ENCODE measurements around the gene SDCBP2.

SDCBP2 gene

DNA sequence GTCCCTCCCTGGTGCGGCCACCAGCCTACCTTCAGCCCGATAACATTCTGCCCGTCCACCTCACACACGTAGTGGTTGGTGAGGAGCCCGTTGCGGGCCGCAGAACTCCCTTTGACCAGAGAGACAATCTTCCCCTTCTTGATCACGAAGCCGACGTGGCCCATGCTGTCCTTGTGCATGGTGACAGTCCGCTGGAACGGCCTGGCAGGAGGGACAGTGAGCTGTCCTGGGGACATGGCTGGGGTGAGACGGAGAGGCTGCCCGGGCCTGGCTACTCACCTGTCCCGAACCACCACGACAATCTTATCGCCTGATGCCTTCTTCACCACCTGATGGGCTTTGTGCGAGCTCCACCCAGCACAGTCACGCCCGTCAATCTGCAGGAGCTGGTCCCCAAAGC is 16.6 kb downstream of the SDCBP2 start:
- no peak for DNase-seq (ENCODE audit: low spot score)

DNA sequence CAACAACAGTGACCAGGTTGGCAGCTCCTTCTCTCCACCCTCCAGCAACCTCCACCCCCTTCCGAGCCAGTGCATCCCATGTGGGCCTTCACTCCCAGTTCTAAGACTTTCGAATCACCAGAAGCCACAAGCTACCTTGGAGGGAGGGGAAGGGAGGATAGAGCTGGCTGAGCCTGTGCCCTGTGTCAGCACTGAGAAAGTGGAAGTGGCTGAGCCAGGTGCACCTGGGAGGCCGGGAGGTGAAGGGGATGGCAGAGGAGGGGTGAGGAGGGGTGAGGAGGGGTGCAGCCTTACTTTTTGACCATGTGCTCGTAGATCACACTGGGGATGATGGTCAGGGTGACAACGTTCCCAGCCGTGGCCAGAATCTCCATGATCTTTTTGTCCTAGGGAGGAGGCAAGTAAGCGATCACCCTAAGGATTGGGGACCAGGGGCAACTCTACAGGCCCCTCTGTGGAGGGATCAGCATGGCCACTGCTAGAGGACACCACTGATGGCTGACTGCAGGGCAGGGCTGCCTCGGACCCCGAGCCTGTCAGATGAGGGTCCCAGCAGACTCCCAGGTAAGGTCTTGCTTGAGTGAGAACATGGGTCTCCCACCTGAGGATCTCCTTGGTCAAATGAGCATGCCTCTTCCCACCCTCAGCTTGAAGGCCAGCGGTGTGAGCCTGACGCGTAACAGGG is 18.3 kb downstream of the SDCBP2 start:
- DNase-seq (ENCODE audit: low spot score): no peak

GRCh38 chr20:1310071-1310470 is 18.9 kb downstream of the SDCBP2 start:
- no peak for DNase-seq (ENCODE audit: low spot score)

DNA sequence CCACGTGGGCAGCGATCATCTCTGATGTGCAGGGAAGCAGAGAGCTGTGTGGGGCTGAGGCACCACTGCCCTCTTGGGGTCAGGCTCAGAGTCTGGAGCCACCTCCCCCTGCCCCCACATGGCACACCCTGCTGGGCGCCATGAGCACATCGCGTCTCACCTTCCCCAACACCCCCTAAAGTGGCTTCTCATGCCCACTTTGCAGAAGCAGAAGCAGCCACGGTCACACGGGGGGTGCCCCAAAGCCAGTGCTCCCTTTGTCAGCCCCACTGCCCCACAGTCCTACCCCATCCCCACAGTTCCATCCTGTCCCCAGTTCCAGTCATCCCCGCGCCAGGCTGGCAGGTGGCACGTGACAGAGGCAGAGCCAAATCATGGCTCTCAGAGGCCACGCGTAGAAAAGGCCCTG is 19.5 kb downstream of the SDCBP2 start:
- no peak for DNase-seq (ENCODE audit: low spot score)

- no peak for DNase-seq (ENCODE audit: low spot score)
Observed at GRCh38 chr20:1308702-1309095, 20.2 kb downstream of the SDCBP2 start.

DNA sequence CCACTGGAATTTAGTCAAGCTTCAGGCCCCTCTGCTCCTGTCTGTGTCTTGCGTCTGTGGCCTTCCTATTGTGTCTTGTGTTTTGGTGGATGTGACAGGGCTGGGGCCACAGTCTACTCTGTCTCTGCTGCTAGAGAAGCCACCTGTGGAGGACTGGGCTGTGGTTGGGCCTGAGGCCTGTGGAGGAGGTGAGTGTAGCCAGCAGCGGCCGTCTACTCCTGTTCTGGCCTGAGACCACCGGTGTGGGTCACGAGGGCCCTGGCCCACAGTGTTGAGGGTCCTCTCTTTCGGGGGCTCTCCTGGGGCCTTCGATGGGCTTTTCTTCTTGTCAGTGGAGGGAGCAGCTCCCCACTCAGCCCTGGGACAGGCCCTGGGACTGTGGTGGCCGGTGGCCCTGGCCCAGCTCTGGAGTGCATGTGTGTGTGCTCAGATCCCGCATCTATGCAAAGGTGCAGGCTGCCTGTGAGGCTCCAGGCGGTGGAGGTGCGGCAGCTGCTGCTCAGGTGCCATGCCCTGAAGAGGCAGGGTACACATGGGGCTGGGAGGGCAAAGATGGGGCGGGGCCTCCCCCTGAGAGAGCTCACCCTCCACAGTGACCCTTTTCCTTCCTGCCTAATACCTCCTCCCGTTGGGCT is 20.8 kb downstream of the SDCBP2 start:
- no peak for DNase-seq (ENCODE audit: low spot score)

GRCh38 chr20:1307571-1307971 is 21.4 kb downstream of the SDCBP2 start:
- DNase-seq (ENCODE audit: low spot score): no peak

DNA sequence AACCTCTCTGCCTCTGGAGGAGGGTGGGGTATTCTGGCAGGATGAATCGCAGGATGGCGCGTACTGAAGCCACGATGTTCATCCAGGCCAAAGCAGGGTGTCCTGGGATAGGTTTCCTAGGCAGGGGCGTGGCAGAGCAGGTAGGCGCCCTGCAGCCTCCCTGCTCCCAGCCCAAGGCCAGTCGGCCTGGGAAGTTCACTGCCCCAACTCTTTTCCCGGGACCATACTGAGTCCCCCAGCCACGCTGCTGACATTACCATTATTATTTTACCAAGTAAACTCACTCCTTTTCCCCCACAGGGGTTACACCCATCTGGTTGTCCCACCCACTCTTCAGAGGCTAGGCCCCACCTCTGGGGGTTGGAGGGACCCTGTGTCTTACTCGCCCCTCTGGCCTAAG is 21.8 kb downstream of the SDCBP2 start:
- DNase-seq (ENCODE audit: low spot score): no peak

DNA sequence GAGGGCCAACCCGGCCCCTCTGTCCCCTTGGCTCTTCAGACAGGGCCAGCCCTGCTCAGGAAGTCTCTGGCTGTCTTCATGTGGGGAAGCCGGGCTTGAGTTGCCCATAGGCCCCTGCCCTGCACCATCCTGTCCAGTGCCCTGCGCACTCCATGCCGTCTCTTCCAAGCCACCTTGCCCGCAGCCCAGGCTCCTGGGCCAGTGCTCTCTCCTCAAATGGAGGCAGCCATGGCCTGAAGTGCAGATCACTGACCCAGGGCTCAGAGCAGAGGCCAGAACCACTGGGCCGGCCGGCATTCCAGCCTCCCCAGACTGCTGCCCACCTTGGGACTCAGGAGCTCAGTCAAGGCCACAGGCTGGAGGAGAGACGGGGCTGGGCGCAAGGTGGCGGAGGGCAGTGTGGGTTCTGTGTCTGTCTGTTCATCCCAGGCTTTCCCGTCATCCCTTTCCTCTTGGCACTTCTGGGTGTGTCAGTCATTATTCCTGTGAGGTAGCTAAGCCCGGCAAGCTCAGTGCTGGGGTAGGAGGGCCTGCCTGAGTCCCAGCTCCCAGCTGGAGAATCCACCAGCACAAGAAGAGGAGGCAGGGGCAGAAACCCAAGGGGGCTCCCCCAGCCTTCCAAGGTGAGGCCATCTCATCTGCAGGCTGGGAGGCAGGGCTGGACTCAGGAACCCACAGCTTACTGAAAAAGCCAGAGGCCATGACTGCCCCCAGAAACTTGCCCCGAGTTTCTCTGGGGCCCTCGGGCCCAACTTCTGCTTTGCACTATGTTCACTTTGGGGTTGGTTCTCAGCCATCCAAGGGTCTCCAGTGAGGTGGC is 22.4 kb downstream of the SDCBP2 start:
- DNase-seq (ENCODE audit: low spot score): no peak

DNA sequence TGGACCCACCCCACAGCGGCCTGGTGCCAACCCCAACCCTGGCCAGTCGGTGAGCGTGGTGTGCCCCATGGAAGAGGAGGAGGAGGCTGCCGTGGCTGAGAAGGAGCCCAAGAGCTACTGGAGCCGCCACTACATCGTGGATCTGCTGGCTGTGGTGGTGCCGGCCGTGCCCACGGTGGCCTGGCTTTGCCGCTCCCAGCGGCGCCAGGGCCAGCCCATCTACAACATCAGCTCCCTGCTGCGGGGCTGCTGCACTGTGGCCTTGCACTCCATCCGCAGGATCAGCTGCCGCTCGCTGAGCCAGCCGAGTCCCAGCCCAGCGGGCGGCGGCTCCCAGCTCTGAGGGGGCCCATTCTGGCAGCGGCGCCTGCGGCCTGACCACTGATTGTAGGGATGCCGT is 23.2 kb downstream of the SDCBP2 start:
- DNase-seq (ENCODE audit: low spot score): no peak

DNA sequence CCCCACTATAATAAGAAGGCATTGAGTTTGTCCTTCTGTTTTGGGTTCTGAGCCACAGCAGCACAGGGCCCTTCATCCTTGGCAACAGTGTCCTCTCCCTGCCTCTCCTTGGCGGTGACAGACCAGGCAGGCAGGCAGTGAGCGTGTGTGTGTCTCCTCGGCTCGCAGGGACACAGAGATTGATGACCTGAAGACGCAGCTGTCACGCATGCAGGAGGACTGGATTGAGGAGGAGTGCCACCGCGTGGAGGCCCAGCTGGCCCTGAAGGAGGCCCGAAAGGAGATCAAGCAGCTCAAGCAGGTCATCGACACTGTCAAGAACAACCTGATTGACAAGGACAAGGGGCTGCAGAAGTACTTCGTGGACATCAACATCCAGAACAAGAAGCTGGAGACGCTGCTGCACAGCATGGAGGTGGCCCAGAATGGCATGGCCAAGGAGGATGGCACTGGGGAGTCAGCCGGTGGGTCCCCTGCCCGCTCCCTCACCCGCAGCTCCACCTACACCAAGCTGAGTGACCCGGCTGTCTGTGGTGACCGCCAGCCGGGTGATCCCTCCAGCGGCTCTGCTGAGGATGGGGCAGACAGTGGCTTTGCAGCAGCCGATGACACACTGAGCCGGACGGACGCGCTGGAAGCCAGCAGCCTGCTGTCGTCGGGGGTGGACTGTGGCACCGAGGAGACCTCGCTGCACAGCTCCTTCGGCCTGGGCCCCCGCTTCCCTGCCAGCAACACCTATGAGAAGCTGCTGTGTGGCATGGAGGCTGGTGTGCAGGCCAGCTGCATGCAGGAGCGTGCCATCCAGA is 24.0 kb downstream of the SDCBP2 start:
- no peak for DNase-seq (ENCODE audit: low spot score)

DNA sequence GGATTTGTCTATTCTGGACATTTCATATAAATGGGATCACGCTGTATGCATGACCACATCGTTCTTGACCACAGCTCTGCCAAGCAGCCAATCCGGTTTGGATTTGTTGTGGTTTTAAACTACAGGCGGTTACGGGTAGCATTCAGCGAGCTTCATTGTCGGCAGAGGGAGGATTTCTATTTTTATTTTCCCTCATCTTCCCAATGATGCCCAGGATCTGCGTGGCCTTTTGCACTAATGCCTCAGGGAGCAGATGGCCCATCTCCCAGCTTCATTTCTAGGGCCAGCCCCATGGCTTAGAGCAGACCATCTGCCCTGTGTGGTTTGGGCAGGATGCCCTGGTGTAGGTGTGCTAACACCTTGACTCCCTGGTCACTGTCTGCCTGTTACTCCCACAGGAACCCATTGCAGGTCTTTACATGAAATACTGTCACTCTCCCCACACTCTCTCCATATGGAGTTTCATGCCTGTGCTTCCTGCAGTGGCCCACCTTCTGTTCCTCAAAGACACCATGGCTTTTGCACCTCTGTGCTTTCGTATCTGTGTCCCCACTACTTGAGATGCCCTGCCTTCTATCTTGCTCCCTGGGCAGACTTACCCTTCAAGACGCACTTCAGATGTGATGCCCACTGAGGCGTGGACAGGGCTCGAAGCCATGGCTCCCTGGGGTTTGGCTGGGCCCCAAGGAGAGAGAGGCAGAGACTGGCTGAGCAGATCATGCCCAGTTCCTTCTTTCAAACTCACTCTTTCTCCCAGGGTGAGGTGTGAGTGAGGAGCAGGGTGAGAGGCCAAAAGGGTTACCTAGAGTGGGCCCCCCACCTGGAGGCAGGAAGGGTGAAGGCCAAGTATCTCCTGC is 26.0 kb downstream of the SDCBP2 start:
- DNase-seq (ENCODE audit: low spot score): no peak

DNA sequence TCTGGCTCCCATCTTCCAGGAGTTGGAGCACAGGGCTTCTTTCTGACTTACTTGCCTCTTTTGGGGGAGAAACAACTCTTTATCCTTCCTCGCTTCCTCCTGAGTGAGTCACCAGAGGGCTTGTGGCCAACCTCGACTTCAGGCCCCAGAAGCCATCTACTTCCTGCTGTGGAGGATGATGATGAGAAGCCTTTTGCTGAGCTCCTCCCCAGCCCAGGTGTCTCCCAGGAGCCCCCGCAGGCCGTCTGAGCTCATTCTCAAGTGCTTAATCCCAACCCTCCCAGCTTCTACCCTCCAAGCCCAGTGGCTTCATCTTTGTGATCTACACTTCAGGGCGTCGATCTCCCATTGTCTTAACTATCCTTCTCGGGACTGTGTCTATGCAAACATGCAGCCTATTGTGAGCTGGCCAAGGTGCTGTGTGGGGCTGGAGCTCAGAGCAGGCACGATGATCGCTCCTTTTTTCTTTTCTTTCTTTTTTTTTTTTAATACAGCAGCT is 27.9 kb downstream of the SDCBP2 start:
- DNase-seq (ENCODE audit: low spot score): no peak

DNA sequence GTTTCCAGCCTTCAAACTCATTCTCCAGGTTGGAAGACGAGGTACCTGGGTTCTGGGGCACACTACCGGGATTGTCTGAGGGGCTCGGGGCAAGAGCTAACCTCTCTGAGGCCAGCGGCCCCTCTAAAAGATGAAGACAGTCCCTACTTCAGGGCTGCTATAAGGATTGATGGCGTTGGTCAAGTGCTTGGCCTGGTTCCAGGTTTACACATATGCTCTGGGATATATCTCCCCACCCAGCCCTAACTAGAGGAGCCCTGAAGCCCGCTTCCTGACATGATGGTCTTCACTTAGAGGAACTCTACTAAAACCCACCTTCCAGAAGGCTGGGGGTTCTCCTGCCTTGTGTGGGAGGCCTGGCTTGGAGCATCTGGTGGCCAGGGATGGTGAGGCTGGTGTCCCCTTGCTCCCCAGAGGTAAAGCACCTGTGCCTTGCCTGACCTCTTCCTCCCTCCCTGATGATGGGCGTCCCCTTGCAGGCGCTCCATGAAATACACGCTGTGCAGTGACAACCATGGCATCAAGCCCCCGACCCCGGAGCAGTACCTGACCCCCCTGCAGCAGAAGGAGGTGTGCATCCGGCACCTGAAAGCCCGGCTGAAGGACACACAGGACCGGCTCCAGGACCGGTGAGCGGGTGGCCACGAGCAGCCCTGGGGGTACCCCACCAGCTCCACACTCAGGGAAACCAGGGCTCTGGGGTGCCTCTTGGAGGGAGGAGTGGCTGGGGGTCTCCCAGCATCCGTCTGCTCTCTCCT is 28.7 kb downstream of the SDCBP2 start:
- DNase-seq (ENCODE audit: low spot score): no peak

GRCh38 chr20:1299522-1299921 is 29.4 kb downstream of the SDCBP2 start:
- DNase-seq (ENCODE audit: low spot score): no peak

DNA sequence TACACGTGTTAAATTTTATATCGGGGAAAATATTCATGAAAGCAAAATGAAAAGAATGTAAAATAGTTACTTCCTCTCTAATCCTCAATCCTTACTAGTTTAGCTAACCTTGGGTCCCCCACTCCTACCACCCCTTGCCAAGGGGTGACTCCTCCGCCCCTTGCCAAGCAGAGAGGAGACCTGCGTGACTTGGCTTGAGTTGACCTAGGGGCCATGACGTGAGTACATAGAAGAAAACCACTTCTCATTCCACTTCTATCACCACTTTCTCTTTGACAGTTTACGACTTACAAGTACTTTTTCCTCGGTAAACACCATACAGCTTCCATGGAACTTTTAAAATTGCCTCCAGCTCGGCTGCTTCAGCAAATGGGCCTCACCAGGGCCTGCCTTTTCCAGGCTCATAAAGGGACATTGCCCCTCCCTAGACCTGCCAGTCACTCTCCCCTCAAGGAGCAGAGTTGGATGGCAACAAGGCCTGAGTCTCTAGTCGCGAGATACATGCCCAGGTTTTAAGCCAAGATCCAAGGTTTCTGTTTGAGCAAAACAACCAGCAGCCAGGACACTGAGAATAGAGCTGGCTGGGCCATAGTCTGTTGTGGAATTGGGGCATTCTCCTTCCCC is 29.9 kb downstream of the SDCBP2 start:
- DNase-seq (ENCODE audit: low spot score): no peak

- DNase-seq (ENCODE audit: low spot score): no peak
Observed at GRCh38 chr20:1298166-1298565, 30.8 kb downstream of the SDCBP2 start.

- DNase-seq (ENCODE audit: low spot score): no peak
Observed at GRCh38 chr20:1297486-1297885, 31.5 kb downstream of the SDCBP2 start.

- DNase-seq (ENCODE audit: low spot score): no peak
Observed at GRCh38 chr20:1296922-1297321, 32.0 kb downstream of the SDCBP2 start.

DNA sequence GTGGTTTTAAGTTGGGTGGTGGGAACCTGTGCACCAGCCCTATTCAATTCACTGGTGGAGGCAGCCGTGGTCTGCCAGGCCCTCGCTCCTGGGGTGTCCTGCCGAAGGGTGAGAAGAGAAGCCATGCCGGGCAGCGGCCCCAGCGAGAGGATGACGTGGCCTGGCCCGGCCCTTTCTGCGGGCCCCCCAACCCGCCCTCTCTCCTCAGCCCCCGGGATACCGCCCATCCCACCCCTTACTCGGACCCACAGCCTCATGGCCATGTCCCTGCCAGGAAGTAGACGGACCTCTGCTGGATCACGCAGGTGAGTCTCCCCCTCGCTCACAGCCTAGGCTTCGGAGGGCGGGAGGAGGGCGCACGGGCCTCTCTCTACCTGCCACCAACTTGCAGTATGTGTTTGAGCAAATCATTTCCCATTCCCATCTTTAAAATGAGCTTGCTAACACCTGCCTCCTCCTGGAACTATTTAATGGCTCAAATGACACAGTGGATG is 32.8 kb downstream of the SDCBP2 start:
- no peak for DNase-seq (ENCODE audit: low spot score)

All from hematopoietic multipotent progenitor cell treated with erythropoietin and hydrocortisone succinate and interleukin-3 and kit ligand, for 15 days (in vitro differentiated cells).